SK-N-MC (cell line): ENCODE results near the gene NFS1.

Experiments used
- EZH2 ChIP-seq: fragments of 200-600 bp; sonication (generic); IDR thresholded peaks from one replicate; pipeline ENCODE4 v1.6.1; 2017; ENCODE audit warnings: antibody characterized with exemption
- POLR2AphosphoS5 ChIP-seq: IDR thresholded peaks from 2 replicates; pipeline ENCODE4 v1.6.1; 2012; ENCODE audit warnings: mild to moderate bottlenecking, low read depth, low read length, borderline replicate concordance

GRCh38 chr20:35718972-35719635 is 20.0 kb upstream of the NFS1 start:
- TF ChIP-seq POLR2AphosphoS5 (no peak), EZH2 (no peak)
